Upper lobe of left lung (tissue), 4 donors: ENCODE results near the gene SPAG16.

Source experiments
- EP300 ChIP-seq, 4 donors: sonication (generic); formaldehyde crosslinking; IDR thresholded peaks; one replicate each; pipeline ENCODE4 v1.5.1; 2017; ENCODE audit warnings: antibody characterized with exemption in 4 of 4, control low read depth in 2 of 4
- POLR2A ChIP-seq, 4 donors: fragments of 450-650 bp; IDR thresholded peaks; one replicate each; pipeline ENCODE4 v1.5.1; 2016 to 2017; ENCODE audit warnings: antibody characterized with exemption in 4 of 4, mild to moderate bottlenecking in 2 of 4
- POLR2AphosphoS5 ChIP-seq, 2 donors: sonication (generic); formaldehyde crosslinking; IDR thresholded peaks; one replicate each; pipeline ENCODE4 v1.5.1; 2017; ENCODE audit warnings: antibody characterized with exemption in 2 of 2
- TF ChIP-seq, protein P1 (sequence below), 6 experiments: fragments of 450-650 bp in 4 of 6; fragments of 200-600 bp in 2 of 6; sonication (generic) in 2 of 6; IDR thresholded peaks; one replicate each; pipeline ENCODE4 v1.5.1; 2016 to 2019; ENCODE audit warnings: antibody characterized with exemption in 6 of 6

DNA sequence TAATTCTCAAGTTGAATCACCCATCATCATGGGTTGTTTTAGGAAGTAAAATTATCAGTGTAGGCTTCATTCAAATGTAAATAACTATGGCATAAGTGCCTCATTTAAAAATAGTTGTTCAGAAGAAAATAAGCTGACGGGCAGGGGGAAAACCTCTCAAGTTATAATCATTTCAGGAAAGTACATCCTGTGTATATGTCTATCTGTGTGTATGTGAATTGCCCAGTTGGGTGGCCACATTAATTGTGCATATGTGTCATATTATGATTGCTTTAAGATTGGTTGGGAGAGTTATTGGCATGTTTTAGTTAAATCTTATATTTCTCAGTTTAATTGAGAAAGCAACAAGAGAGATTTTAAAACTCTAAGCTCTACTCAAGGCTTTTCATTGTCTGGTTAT, 843.8 kb downstream of the SPAG16 start:
- TF ChIP-seq, protein P1, sequence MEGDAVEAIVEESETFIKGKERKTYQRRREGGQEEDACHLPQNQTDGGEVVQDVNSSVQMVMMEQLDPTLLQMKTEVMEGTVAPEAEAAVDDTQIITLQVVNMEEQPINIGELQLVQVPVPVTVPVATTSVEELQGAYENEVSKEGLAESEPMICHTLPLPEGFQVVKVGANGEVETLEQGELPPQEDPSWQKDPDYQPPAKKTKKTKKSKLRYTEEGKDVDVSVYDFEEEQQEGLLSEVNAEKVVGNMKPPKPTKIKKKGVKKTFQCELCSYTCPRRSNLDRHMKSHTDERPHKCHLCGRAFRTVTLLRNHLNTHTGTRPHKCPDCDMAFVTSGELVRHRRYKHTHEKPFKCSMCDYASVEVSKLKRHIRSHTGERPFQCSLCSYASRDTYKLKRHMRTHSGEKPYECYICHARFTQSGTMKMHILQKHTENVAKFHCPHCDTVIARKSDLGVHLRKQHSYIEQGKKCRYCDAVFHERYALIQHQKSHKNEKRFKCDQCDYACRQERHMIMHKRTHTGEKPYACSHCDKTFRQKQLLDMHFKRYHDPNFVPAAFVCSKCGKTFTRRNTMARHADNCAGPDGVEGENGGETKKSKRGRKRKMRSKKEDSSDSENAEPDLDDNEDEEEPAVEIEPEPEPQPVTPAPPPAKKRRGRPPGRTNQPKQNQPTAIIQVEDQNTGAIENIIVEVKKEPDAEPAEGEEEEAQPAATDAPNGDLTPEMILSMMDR (IDR thresholded peaks at IDR 0.05) = no peak
- TF ChIP-seq EP300 (IDR thresholded peaks at IDR 0.05) (no peak), POLR2A (IDR thresholded peaks at IDR 0.05) (no peak), POLR2AphosphoS5 (IDR thresholded peaks at IDR 0.05) (no peak)
